GM04504 (cell line): ENCODE measurements around the gene EYS.
"Not testable (repeated sequence)": the region's sequence is repeated elsewhere in the genome, so short reads cannot be mapped to it uniquely, and the experiment has no call there.

Experiments used
- DNase-seq: peaks from one replicate; pipeline ENCODE4 v3.0.0-alpha.2; 2012; ENCODE audit warnings: low read depth

The EYS gene

DNA sequence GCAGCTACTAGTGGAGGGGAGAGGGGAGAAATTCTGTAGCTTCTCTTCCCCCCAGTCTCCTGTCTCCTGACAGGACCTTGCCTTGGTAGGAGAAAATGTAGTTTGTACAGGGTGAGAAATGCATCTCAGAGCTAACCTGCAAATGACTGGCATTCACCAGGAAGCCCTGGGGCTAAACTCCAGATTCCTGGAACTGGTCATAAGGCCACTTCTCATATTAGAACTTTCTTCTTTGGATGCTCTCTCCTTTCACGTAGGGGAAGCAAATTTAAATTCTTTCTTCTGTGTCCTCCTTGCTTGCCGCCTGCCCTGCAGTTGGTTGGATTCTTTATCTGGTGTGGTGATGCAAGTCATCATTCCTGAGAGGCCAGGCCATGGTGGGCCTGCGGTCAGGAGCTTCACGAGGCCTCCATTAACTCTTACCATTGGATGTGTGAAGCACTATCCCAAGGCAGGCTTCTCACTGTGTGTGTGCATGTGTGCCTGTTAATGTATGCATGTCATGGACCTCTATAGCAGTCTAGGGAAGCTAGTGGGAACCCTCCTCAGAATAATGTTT is 1889.5 kb downstream of the EYS start:
- no peak for DNase-seq

DNA sequence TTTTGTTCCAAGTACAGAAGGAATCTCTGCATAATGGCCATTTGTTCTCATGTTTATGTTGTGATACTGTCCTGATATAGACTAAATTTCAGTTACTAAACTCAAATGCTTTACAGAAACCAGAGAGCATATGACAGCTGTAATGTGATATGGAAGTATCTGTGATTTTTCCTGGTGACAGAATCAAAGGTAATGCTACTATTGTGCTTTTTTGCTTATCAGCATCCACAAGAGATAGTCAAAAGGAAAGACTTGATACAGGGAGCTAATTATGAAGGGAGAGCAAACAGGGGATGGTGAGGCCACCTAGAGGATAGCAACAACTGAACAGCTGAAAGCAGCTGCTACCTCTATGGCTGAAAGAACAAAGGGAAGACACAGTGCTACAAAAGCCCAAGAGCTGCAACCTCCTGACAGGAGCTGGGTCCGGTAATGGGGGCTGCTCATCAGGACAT is 1890.0 kb downstream of the EYS start:
- no peak for DNase-seq

DNA sequence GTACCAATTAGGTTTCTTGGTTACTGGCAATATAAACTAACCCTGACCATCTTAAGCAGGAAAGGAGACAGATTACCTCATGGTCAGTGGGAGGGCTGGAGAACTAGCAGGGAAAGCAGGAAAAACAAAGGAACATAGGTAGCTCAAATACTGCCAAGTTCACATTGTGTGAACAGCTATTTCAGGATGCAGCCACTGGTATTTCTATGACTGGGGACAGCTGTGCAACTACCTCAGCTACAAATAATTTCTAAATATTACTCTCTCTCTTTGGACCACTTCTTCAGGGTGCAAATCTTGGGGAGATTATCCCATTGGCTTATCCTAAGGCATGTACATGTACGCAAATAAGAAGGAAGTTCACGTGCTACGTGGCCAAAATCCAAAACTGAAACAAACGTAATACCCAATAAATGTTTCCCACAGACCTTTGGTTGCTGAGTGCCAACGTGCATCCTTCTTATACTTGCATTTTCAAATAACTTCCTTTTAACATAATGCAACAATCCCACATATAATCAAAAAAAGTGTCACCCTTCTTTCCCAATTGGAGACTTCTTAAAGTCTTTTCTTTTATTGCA is 1890.5 kb downstream of the EYS start:
- no peak for DNase-seq

DNA sequence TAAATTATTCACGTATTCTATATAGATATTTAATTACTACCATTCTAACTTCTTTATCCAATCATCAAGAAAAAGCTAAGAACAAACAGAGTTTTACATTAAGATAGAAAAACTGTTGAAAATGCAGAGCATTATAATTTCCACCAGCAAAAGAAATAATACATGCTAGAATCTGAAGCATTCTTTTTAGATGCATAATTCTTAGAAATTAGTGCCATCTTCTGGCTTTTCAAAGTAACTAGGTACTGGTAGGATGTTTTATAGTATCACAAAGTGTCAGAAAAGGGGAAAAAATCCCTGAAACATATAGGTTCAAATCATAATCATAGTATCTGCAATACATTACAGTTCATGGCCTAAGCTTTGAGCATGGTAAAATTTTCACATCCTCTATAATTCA is 1892.6 kb downstream of the EYS start:
- DNase-seq: no peak

DNA sequence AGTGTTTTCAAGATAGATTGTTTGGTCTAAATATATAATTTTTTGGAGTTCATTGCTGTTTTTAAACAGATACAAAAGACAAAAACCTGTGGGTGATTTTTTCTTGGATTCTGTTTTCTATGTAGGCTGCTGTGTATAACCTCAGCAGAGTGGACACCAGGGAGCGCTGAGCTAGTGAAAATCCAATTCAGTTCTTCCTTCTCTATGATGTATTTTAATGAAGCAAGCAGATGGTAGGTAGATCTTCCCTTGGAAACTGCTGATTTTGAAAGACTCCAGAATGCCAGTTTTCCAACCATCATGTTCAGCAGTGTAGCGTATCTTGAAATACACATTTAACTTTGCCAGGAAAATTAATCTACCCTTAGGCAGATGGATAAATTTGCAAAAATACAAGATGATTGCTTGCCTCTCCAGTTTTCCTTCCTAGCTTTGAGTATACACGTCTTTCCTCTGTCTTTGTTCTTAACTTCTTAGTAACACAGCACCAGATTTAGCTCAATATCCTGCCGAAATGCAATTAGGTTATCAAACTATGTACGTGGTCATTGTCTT is 1893.4 kb downstream of the EYS start:
- no peak for DNase-seq

DNA sequence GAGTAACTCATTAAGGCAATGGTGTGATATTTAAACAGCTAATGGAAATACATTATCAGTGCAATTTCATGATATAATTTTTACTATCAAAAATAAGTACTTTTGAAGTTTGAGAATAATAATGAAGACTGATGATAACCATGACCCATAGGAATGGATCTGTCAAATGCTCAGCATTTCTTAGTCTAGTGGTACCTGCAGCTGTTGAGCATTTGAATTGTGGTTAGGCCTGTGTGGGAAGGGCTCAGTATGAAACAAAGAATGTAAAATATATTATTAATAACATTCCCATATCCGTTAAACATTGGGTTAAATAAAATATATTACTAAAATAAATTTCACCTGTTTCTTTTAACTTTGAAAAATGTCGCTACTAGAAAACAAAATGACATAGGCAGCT is 1898.5 kb downstream of the EYS start:
- DNase-seq: no peak

DNA sequence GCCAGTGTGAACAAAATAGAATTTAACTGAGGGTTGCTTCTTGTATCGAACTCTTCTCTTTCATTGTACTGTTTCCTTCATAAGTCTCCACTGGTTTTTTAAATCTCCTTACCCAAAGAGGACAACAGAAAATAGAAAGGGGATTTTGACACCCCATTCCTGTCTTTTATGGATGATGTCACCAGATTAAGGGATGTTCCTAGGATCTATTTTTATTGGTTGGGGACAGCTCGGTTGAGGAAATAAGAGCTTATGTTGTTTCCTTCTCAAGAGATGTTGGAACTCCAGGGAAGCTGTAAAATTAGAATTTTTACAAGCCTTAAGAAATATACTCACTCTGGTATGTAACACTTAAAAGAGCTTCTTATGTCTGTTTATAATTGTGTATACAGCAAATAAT is 1900.0 kb downstream of the EYS start:
- no peak for DNase-seq

DNA sequence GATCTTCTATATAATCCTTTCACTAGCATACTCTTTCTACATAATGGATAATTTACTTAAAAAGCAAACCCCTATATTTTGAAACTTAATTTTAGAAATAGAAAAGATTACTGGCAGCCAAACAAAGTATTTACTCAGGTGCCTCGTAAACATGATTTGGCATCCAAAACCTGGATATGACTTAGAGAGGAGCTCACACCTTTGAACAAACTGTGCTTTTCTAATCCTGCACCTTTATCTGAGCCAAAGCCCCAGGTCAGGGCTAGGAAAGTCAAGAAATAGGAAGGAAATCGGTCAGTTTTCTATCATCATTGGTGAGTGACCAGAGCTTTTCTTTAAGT is 1900.5 kb downstream of the EYS start:
- no peak for DNase-seq

DNA sequence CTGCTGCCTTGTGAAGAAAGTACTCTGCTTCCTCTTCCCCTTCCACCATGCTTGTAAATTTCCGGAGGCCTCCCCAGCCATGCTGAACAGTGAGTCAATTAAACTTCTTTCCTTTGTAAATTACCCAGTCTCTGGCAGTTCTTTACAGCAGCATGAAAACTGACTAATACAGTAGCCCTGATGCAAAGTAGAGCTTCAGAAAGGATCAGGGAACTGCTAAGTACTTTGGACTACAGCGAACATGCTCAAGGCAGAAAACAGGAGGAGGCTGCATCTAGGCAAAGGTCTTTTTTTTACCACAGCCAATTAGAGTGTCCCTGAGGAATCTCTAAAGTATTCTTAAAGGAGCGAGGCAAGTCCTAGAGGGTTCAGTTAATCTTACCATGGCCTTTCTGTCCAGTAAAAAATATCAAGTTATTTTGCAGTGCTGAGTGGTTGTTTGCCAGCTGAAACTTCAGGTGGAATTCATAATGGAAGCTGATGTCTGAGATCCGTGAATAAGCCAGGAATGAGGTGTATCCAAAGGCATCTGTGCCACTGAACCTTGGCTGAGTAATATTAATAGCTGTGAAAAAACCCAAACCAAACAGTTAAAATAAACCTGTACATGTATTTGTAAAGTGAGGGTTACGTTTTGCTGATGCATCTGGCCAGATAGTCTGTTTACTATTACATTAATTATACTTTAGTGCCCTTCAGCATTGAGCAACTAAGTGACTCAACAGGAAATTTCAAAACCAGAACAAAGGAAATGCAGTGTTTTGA is 1901.0 kb downstream of the EYS start:
- DNase-seq: peak; percentile 68

DNA sequence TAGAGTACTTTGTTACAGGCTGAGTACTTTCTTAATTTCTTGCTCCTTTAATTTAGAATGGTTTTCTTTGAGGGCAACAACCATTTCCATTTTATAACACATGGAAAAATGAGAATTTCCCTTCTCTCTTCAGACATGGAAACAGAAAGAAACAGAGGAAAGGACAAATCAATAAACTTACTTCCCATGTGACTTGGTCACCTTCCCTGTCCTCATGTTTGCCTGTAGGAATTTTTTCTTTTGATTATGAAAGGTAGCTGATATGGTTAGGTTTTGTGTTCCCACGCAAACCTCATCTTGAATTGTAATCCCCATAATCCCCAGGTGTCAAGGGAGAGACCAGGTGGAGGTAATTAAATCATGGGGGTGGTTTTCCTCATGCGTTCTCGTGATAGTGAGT is 1901.7 kb downstream of the EYS start:
- DNase-seq: no peak

DNA sequence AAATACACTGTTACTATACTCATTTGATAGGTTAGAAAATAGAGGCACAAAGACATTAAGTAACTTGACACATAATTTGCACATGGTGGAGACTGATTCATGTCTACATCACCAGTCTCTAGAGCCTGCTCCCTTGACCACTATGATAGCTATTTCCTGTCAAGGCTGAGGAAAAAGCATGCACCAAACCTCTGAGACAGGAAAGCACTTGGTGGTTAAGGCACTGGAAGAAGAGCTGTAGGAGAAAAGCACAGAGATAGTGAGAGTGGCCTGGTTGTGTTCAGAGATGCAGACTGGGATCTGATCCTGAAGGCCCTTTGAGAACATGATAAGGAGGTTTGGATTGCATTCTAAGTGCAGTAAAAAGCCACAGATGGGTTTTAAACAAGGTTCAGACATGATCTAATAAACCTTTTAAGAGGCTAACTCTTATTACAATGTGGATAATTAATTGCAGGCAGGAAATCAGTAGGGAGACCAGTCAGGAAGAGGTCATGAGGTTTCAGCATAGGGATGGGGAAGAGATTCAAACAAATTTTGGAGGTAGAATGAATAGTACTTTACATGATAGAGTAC is 1902.6 kb downstream of the EYS start:
- DNase-seq: peak; percentile 67

DNA sequence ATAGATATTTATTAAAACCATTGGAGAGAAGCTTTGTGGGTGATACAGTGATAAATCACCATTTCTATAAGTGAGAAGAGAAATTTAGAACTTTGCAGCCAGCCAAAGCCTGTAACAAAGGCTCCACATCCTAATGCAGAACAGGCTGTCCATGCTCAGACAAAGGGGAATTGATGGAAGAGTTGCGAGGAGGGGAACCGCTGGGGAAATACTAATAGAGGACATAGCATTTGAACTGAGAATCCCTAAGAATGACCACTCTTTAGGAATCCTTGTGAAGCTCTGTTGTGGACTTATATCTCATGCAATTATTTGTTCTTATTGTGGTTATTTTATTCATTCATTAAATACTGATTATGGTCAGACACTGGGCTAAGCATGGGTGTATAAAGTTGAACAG is 1903.7 kb downstream of the EYS start:
- DNase-seq: no peak

DNA sequence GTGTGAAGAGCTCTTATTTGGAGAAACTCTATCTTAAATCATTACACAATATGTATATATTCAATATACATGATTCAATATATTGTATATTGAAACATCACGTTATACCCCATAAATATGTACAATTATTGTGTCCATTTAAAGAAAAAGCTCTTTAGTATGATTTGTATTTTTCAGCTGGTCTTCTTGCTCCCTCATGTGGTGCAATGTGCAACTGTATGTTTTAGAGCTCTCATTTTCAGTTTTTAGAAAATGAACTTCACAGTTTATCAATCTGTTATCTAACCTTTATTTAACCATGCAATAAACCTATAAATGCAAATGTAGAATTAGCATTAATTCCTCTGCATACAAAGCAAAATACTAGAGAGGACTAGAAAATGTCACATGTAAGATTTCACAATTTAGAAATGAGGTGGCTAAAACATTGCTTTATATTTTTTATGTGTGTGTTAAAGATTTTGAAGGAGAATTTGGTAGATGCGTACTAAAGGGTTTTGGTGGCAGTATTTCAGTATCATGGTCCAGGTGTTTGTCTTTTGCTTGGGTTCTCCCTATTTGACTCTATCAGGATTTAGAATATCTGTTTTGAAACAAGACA is 1904.3 kb downstream of the EYS start:
- no peak for DNase-seq

DNA sequence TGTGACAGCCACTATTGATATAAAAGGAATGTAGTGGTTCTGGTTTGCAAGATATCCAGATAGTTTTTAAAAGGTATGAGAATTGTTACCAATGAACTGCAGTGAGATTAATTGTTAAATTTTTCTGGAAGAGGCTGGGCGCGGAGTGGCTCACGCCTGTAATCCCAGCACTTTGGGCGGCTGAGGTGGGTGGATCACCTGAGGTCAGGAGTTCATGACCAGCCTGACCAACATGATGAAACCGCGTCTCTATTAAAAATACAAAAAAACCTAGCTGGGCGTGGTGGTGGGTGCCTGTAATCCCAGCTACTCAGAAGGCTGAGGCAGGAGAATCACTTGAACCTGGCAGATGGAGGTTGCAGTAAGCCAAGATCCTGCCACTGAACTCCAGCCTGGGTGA is 1906.6 kb downstream of the EYS start:
- not testable (repeated sequence) for DNase-seq

DNA sequence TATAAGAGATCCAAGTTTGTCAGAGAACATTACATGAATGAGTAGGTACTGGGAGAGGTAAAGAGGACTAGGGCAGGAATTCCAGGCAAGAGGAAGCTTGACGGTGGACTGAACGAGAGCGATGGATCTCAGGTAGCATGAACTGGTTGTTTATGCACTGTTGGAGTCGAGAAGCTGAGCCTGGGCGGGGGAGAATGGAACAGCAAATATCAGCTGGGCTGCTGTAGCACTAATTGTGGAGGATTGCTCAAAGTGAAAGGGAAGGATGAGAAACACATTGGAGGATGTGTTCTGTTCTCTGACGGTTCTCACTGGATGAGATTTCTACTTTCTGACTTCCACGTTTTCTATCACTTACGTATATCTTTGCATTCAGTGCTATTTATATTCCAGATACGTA is 1907.2 kb downstream of the EYS start:
- no peak for DNase-seq

DNA sequence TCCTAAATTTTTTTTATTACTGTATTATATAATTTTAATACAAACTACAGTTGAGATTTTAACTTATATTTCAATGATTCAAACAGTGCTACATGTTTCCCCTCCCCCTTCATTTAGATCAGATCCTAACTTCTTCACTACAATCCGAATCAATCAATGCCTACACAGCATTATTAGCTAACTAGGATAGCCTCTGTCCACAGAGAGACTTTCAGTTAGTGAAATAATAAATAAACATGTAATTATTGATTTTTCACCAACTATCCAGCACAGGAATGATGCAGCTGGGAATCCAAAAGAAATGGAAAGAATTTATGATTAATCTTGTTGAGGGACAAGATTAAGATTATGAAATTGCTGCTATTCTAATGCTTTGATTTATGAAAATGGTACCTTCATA is 1907.7 kb downstream of the EYS start:
- no peak for DNase-seq

DNA sequence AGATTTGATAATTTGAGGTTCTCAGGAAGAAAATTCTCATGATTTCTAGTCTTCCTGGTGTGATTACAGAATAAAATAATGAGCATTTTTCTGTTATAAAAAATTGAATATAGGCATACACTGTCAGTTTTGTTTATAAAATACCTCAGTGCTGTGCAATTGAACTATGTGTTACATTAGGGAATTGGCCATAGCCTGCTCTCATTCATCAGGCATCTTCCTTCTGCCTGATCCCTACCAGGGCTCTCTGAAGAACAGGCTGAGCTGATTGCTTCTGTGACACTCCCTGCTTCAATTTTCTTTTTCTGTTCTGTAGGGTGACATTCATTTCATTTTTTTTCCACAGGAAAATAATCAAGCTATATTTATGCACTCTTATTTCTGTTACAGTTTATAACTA is 1908.6 kb downstream of the EYS start:
- DNase-seq: no peak

DNA sequence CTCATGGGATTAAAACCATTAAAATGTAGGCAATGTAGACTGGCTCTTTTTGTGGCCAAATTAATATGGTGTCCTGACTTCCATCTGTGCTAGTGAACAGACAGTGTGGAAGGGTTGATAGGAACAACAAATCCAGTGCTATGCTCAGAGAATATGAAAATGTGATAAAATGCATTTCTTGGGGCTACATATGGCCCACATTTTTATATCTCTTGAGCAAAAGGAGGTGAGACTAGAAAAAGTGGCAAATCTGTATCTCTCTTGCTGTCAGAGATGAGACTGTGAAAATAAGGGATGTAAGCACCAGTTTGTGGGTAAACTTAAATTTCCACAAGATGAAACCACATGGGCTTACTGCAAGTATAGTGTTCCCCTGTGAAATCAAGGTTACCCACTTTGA is 1909.3 kb downstream of the EYS start:
- DNase-seq: no peak

DNA sequence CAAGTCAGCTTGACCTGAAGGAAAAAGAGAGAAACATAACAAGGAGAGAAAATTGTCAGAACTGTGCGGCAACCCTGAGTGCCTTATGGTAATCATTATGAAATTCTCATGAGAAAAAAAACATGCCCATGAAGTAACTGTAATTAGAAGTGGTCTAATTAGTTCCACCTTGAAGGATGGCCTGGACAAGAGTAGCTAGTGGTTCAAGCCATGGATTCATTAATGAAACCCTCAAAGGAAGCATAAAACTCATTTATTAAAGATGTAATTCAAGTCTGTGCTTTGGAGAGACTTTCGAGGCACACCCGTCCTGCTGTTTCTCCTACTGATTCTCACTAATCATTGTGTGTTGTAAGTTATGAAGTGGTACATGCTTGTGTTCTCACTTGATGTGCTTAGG is 1911.2 kb downstream of the EYS start:
- DNase-seq: no peak

DNA sequence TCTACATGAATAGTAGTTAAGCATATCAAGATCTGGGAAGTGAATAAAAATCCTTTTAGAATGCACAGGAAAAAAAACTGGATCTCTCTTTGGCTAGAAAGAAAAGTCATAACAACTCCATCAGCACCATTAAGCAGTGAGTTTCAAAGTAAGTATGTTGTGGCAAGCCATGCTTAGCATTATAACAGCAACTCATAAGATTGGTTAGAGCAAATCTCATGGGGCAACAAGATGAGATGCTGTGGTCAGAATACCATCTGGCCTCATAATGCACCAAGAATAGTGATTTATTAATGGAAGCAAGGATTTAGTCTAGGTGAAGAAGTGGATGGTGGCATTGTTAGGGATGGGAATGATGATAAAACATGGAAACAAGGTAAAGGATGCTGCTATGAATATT is 1912.0 kb downstream of the EYS start:
- no peak for DNase-seq

DNA sequence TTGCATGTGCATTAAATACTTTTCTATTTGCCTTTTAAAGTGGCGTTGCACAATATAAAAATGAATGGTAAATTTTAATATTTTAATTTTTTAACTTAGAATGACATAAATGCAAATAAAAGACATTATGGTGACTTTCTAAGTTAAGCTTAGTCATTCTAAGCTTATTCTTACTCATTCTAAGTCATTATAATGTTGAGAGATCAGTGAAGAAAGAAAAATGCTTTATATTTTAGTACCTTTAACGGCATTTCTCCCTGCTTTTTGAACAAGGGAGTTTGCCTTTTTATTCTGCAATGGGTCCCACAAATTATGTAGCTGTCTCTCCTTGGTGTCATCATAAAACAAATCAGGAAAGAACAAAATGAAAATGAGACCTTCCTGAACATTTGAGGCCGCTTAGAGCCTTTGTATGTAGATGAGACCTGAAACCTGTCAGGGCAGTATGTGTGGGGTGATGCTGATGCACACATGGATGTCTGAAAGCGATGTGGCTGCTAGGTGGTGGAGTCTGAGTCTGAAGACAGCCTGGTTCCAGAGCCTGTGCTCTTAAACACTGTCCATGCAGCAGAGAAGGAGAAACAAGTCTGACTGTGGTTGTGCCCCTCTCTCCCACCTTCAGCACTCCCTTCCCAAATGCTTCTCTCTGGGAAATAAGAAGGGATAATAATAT is 1913.4 kb downstream of the EYS start:
- no peak for DNase-seq
